Hepatocyte (in vitro differentiated cells): ENCODE results near the gene NRXN2. TPM values are rescaled to one million over a fixed set of nuclear protein-coding genes. Genes with fewer than 3 reads are reported as not detected.

Experiments used
- DNase-seq: peaks from one replicate; pipeline ENCODE4 v3.0.0-alpha.2; 2016; ENCODE audit warnings: low spot score
- H2AFZ ChIP-seq: fragments of 200-600 bp; sonication (generic); 2 replicates; pipeline ENCODE4 v1.6.0; 2016; ENCODE audit warnings: antibody characterized with exemption, mild to moderate bottlenecking
- H3K27ac ChIP-seq: fragments of 200-600 bp; sonication (generic); 2 replicates; pipeline ENCODE4 v1.5.1; 2016; ENCODE audit warnings: mild to moderate bottlenecking
- H3K27me3 ChIP-seq: fragments of 200-600 bp; sonication (generic); 2 replicates; pipeline ENCODE4 v1.6.1; 2016
- H3K36me3 ChIP-seq: fragments of 200-600 bp; sonication (generic); replicated peaks from 2 replicates; pipeline ENCODE4 v1.5.1; 2016; ENCODE audit warnings: low read depth; ENCODE audit not compliant: insufficient read depth
- H3K4me1 ChIP-seq: fragments of 200-600 bp; sonication (generic); 2 replicates; pipeline ENCODE4 v1.5.1; 2016; ENCODE audit warnings: mild to moderate bottlenecking, moderate library complexity; ENCODE audit not compliant: insufficient read depth
- H3K4me2 ChIP-seq: fragments of 200-600 bp; sonication (generic); 2 replicates; pipeline ENCODE4 v1.6.0; 2016
- H3K4me3 ChIP-seq: fragments of 200-600 bp; sonication (generic); 2 replicates; pipeline ENCODE4 v1.5.1; 2016; ENCODE audit warnings: mild to moderate bottlenecking
- H3K79me2 ChIP-seq: fragments of 200-600 bp; sonication (generic); 2 replicates; pipeline ENCODE4 v1.6.0; 2017; ENCODE audit warnings: mild to moderate bottlenecking
- H3K9me2 ChIP-seq: fragments of 200-600 bp; sonication (generic); replicated peaks from 2 replicates; pipeline ENCODE4 v1.6.0; 2017; ENCODE audit warnings: mild to moderate bottlenecking; ENCODE audit not compliant: insufficient read depth
- H3K9me3 ChIP-seq: fragments of 200-600 bp; sonication (generic); 2 replicates; pipeline ENCODE4 v1.5.1; 2016; ENCODE audit warnings: low read depth, mild to moderate bottlenecking
- H4K20me1 ChIP-seq: fragments of 200-600 bp; sonication (generic); 2 replicates; pipeline ENCODE4 v1.6.0; 2016; ENCODE audit warnings: mild to moderate bottlenecking; ENCODE audit not compliant: insufficient read depth, poor library complexity, severe bottlenecking
- EZH2 ChIP-seq: fragments of 200-600 bp; sonication (generic); IDR thresholded peaks from 2 replicates; pipeline ENCODE4 v1.6.1; 2016; ENCODE audit warnings: antibody characterized with exemption, mild to moderate bottlenecking, borderline replicate concordance
- EZH2phosphoT487 ChIP-seq: fragments of 200-600 bp; sonication (generic); IDR thresholded peaks from one replicate; pipeline ENCODE4 v1.6.1; 2018; ENCODE audit warnings: antibody characterized with exemption, mild to moderate bottlenecking, low read depth, moderate library complexity; ENCODE audit not compliant: unreplicated experiment, severe bottlenecking
- WGBS: methylation state at CpG from one replicate; pipeline ENCODE4 v1.1.6; 2016; ENCODE audit warnings: low lambda C conversion rate; ENCODE audit errors: missing lambda C conversion rate; 5-methylcytosine and 5-hydroxymethylcytosine counted together
- polyA plus RNA-seq: library from polyadenylated mRNA; unstranded; fragments of >200 nt; fragmentation: Nextera tagmentation; extraction: Ambion mirVana; gene quantifications from 2 replicates; pipeline ENCODE4 v1.2.1, GENCODE V29; 2016
- total RNA-seq: library from RNA; depleted of rRNA; stranded (reverse); fragments of >200 nt; gene quantifications from 2 replicates; pipeline ENCODE4 v1.2.3, GENCODE V29; 2014
- TF ChIP-seq, protein P1 (sequence below): fragments of 200-600 bp; sonication (generic); IDR thresholded peaks from 2 replicates; pipeline ENCODE4 v1.5.1; 2016; ENCODE audit warnings: antibody characterized with exemption, mild to moderate bottlenecking; ENCODE audit not compliant: poor library complexity

NRXN2 gene
- total and polyA plus RNA-seq, 2 experiments from 2014 or later = 0.83 to 1.7 TPM

DNA sequence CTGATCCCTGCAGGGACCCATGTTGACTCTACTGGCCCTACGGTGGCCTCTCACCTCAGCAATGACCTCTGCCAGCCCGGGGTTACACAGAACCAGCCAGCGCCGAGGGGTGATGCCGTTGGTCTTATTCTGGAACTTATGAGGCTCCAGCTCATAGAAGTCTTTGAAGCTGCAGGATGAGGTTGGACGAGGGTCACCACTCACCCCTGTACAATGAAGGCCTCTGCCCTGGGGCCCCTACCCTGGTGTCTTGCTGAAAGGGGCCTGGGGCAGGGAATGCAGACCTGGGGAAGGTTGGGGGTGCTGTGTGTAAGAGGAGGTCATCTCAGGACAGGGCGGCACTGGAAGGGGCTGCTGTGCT is 30.0 kb upstream of the NRXN2 start:
- Histone ChIP-seq H3K4me3 (no peak overlapping the region), H3K36me3 (no peaks in the 10 kb centered on the region), H2AFZ (no peak overlapping the region), H3K4me2 (no peak overlapping the region), H4K20me1 (no peaks in the 10 kb centered on the region), H3K27me3 (no peaks in the 10 kb centered on the region), H3K4me1 (no peaks in the 10 kb centered on the region), H3K9me3 (no peaks in the 10 kb centered on the region), H3K9me2 (no peaks in the 10 kb centered on the region), H3K27ac (no peak overlapping the region), H3K79me2 (no peaks in the 10 kb centered on the region)
- DNase-seq = no peak
- TF ChIP-seq EZH2 (no peak), EZH2phosphoT487 (no peak)
- TF ChIP-seq, protein P1, sequence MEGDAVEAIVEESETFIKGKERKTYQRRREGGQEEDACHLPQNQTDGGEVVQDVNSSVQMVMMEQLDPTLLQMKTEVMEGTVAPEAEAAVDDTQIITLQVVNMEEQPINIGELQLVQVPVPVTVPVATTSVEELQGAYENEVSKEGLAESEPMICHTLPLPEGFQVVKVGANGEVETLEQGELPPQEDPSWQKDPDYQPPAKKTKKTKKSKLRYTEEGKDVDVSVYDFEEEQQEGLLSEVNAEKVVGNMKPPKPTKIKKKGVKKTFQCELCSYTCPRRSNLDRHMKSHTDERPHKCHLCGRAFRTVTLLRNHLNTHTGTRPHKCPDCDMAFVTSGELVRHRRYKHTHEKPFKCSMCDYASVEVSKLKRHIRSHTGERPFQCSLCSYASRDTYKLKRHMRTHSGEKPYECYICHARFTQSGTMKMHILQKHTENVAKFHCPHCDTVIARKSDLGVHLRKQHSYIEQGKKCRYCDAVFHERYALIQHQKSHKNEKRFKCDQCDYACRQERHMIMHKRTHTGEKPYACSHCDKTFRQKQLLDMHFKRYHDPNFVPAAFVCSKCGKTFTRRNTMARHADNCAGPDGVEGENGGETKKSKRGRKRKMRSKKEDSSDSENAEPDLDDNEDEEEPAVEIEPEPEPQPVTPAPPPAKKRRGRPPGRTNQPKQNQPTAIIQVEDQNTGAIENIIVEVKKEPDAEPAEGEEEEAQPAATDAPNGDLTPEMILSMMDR = no peak
- 95% methylated on average over 7 of the region's 7 CpGs for WGBS

DNA sequence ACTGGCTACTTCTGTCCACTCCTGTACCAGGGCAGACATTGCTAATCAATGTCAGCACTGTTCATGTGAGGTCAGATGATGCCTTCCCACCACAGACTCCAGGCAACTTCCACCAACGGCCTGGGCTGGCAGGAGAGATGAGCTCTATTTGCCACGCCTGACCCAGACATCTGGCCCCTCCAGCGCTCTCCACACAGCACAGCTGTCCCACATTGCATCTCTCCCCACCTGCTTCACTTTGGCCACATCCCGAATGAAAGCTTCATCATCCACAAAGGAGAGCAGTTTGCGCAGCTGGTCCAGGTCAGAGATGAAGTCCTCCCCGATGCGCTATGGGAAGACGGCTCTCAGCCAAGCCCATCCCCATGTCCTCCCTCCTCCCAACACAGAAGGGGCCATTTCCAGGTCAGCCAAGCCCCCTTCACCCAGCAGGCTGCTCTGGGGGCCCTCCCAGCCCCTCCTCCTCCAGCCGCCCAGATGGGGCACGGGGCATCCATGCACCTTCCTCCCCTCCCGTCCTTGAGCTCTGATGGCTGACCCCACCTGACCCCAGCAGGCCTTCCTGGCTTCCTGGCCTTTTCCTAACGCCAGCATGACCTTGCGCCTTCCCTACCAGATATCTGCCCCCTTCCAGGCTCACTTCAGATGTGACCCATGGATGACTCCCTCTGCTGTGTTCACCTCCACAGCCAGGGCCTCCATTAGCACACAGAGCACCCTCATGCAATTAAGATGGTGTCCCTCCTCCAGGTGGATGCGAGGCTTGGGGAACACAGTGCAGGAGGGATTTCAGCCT is 29.4 kb upstream of the NRXN2 start:
- no peaks in the 10 kb centered on the region for H3K9me3 ChIP-seq
- no peak overlapping the region for H3K4me3 ChIP-seq
- no peak overlapping the region for H3K27ac ChIP-seq
- H3K9me2 ChIP-seq = no peaks in the 10 kb centered on the region
- no peaks in the 10 kb centered on the region for H3K36me3 ChIP-seq
- H3K4me1 ChIP-seq = no peaks in the 10 kb centered on the region
- no peak for DNase-seq
- H3K4me2 ChIP-seq = no peak overlapping the region
- H2AFZ ChIP-seq = no peak overlapping the region
- no peaks in the 10 kb centered on the region for H3K27me3 ChIP-seq
- H4K20me1 ChIP-seq = no peaks in the 10 kb centered on the region
- WGBS = 88% methylated on average over 14 of the region's 14 CpGs
- TF ChIP-seq EZH2phosphoT487 = no peak
- TF ChIP-seq EZH2 = no peak
- TF ChIP-seq, protein P1 = no peak
- H3K79me2 ChIP-seq = no peaks in the 10 kb centered on the region

DNA sequence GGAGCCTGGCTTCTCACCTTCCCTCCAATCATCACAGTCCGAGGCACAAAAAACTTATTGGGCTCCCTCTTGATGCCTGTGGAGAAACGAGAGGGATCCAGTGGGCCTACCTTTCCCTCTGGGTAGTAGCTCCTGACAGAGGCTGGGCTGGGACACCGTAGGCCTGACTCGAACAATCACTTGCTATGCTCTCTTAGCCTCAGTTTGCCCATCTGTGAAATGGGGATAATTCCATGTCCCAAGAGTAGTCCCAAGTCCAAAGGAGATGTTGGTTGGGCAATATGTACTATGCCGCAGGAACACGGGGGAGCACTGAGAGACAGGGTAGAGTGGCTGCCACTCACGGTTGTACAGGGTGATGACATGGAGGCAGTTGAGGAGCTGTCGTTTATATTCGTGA is 28.6 kb upstream of the NRXN2 start:
- 96% methylated on average over 9 of the region's 9 CpGs for WGBS

More for the DNA sequence above, 28.6 kb upstream of the NRXN2 start:
- DNase-seq = no peak
- Histone ChIP-seq H3K4me2 (no peak overlapping the region), H3K9me3 (no peaks in the 10 kb centered on the region), H3K36me3 (no peaks in the 10 kb centered on the region), H3K4me3 (no peak overlapping the region), H3K4me1 (no peaks in the 10 kb centered on the region), H3K79me2 (no peaks in the 10 kb centered on the region), H3K27me3 (no peaks in the 10 kb centered on the region), H4K20me1 (no peaks in the 10 kb centered on the region), H2AFZ (no peak overlapping the region), H3K9me2 (no peaks in the 10 kb centered on the region), H3K27ac (no peak overlapping the region)
- TF ChIP-seq, protein P1 = no peak
- TF ChIP-seq EZH2phosphoT487 (no peak), EZH2 (no peak)
